Mammary epithelial cell (primary cell): ENCODE measurements around the gene PDE1C.

Source experiments
- EZH2 ChIP-seq: IDR thresholded peaks from 2 replicates; pipeline ENCODE4 v1.6.1; 2012; ENCODE audit warnings: low read length, inconsistent platforms, borderline replicate concordance
- TF ChIP-seq, protein P1 (sequence below), 2 donors: IDR thresholded peaks in 1 of 2; conservative IDR thresholded peaks in 1 of 2; 2 replicates each; pipeline ENCODE4 v1.5.1; 2011 to 2012; ENCODE audit warnings: inconsistent platforms in 2 of 2, low read length in 2 of 2, mild to moderate bottlenecking in 2 of 2, control low read depth in 1 of 2, low read depth in 1 of 2; ENCODE audit not compliant: insufficient read depth in 1 of 2; ENCODE audit errors: extremely low read depth in 1 of 2

GRCh38 chr7:32032211-32032610 lies 38.0 kb downstream of the PDE1C start:
- TF ChIP-seq, protein P1, sequence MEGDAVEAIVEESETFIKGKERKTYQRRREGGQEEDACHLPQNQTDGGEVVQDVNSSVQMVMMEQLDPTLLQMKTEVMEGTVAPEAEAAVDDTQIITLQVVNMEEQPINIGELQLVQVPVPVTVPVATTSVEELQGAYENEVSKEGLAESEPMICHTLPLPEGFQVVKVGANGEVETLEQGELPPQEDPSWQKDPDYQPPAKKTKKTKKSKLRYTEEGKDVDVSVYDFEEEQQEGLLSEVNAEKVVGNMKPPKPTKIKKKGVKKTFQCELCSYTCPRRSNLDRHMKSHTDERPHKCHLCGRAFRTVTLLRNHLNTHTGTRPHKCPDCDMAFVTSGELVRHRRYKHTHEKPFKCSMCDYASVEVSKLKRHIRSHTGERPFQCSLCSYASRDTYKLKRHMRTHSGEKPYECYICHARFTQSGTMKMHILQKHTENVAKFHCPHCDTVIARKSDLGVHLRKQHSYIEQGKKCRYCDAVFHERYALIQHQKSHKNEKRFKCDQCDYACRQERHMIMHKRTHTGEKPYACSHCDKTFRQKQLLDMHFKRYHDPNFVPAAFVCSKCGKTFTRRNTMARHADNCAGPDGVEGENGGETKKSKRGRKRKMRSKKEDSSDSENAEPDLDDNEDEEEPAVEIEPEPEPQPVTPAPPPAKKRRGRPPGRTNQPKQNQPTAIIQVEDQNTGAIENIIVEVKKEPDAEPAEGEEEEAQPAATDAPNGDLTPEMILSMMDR (conservative IDR thresholded peaks at IDR 0.05 in 1 of 2, IDR thresholded peaks at IDR 0.05 in 1 of 2; ENCODE audit: extremely low read depth in 1 of 2, insufficient read depth in 1 of 2, low read depth in 1 of 2, low read length in 2 of 2) = no peak
- no peak for TF ChIP-seq EZH2
